HEK293 (cell line): ENCODE data around the gene IKZF4.

Experiments
- GLIS1 ChIP-seq: fragments of 450-650 bp; formaldehyde crosslinking; IDR thresholded peaks from 2 replicates; pipeline ENCODE4 v1.5.1; 2016; ENCODE audit warnings: missing biosample characterization, missing genetic modification characterization
- IKZF3 ChIP-seq: fragments of 450-650 bp; IDR thresholded peaks from 2 replicates; pipeline ENCODE4 v1.5.0; 2018; ENCODE audit warnings: missing biosample characterization, mild to moderate bottlenecking, missing genetic modification characterization, moderate library complexity
- MYNN ChIP-seq: fragments of 450-650 bp; formaldehyde crosslinking; IDR thresholded peaks from 2 replicates; pipeline ENCODE4 v1.5.1; 2016; ENCODE audit warnings: missing biosample characterization, missing genetic modification characterization, borderline replicate concordance
- MZF1 ChIP-seq: fragments of 450-650 bp; formaldehyde crosslinking; IDR thresholded peaks from 2 replicates; pipeline ENCODE4 v1.5.1; 2017; ENCODE audit warnings: missing biosample characterization, missing genetic modification characterization, borderline replicate concordance
- REPIN1 ChIP-seq: fragments of 450-650 bp; formaldehyde crosslinking; IDR thresholded peaks from 2 replicates; pipeline ENCODE4 v1.5.1; 2017; ENCODE audit warnings: missing biosample characterization, missing genetic modification characterization, low read depth
- SP2 ChIP-seq: fragments of 450-650 bp; formaldehyde crosslinking; IDR thresholded peaks from 2 replicates; pipeline ENCODE4 v1.5.1; 2016; ENCODE audit warnings: missing biosample characterization, missing genetic modification characterization
- YY1 ChIP-seq: fragments of 450-650 bp; formaldehyde crosslinking; IDR thresholded peaks from 2 replicates; pipeline ENCODE4 v1.5.1; 2018; ENCODE audit warnings: missing biosample characterization, missing genetic modification characterization
- ZBTB17 ChIP-seq: fragments of 450-650 bp; formaldehyde crosslinking; IDR thresholded peaks from 2 replicates; pipeline ENCODE4 v1.5.1; 2016; ENCODE audit warnings: missing biosample characterization, missing genetic modification characterization
- ZBTB20 ChIP-seq: fragments of 450-650 bp; formaldehyde crosslinking; IDR thresholded peaks from 2 replicates; pipeline ENCODE4 v1.5.1; 2016; ENCODE audit warnings: missing biosample characterization, missing genetic modification characterization
- ZBTB48 ChIP-seq: fragments of 450-650 bp; formaldehyde crosslinking; IDR thresholded peaks from 2 replicates; pipeline ENCODE4 v1.5.1; 2016; ENCODE audit warnings: missing biosample characterization, missing genetic modification characterization
- ZFP41 ChIP-seq: fragments of 450-650 bp; formaldehyde crosslinking; IDR thresholded peaks from 2 replicates; pipeline ENCODE4 v1.5.1; 2016; ENCODE audit warnings: missing biosample characterization, missing genetic modification characterization, borderline replicate concordance
- ZNF146 ChIP-seq: fragments of 450-650 bp; formaldehyde crosslinking; IDR thresholded peaks from 2 replicates; pipeline ENCODE4 v1.5.1; 2016; ENCODE audit warnings: missing biosample characterization, missing genetic modification characterization
- ZNF239 ChIP-seq: fragments of 450-650 bp; formaldehyde crosslinking; IDR thresholded peaks from 2 replicates; pipeline ENCODE4 v1.5.1; 2016; ENCODE audit warnings: missing biosample characterization, missing genetic modification characterization
- ZNF311 ChIP-seq: fragments of 450-650 bp; formaldehyde crosslinking; IDR thresholded peaks from 2 replicates; pipeline ENCODE4 v1.5.1; 2017; ENCODE audit warnings: missing biosample characterization, missing genetic modification characterization, borderline replicate concordance
- ZNF37A ChIP-seq: fragments of 450-650 bp; IDR thresholded peaks from 2 replicates; pipeline ENCODE4 v1.5.1; 2018; ENCODE audit warnings: missing biosample characterization, missing genetic modification characterization
- ZNF394 ChIP-seq: fragments of 450-650 bp; formaldehyde crosslinking; IDR thresholded peaks from 2 replicates; pipeline ENCODE4 v1.5.1; 2016; ENCODE audit warnings: missing biosample characterization, missing genetic modification characterization, mild to moderate bottlenecking, moderate library complexity, borderline replicate concordance
- ZNF433 ChIP-seq: fragments of 450-650 bp; formaldehyde crosslinking; IDR thresholded peaks from 2 replicates; pipeline ENCODE4 v1.5.1; 2016; ENCODE audit warnings: missing biosample characterization, missing genetic modification characterization, low read depth
- ZNF488 ChIP-seq: fragments of 450-650 bp; formaldehyde crosslinking; IDR thresholded peaks from 2 replicates; pipeline ENCODE4 v1.5.1; 2016; ENCODE audit warnings: missing biosample characterization, missing genetic modification characterization
- ZNF530 ChIP-seq: fragments of 450-650 bp; formaldehyde crosslinking; IDR thresholded peaks from 2 replicates; pipeline ENCODE4 v1.5.1; 2016; ENCODE audit warnings: low read depth, missing biosample characterization, missing genetic modification characterization
- ZNF777 ChIP-seq: fragments of 450-650 bp; formaldehyde crosslinking; IDR thresholded peaks from 2 replicates; pipeline ENCODE4 v1.5.1; 2017; ENCODE audit warnings: missing biosample characterization, missing genetic modification characterization, borderline replicate concordance
- ZNF830 ChIP-seq: fragments of 450-650 bp; IDR thresholded peaks from 2 replicates; pipeline ENCODE4 v1.5.0; 2018; ENCODE audit warnings: missing biosample characterization, missing genetic modification characterization, low read depth, mild to moderate bottlenecking, moderate library complexity
- TF ChIP-seq, protein P1 (sequence below): fragments of 450-650 bp; formaldehyde crosslinking; IDR thresholded peaks from 2 replicates; pipeline ENCODE4 v1.5.1; 2017; ENCODE audit warnings: missing biosample characterization, missing genetic modification characterization
- TF ChIP-seq, protein P2 (sequence below): fragments of 450-650 bp; formaldehyde crosslinking; IDR thresholded peaks from 2 replicates; pipeline ENCODE4 v1.5.1; 2017; ENCODE audit warnings: missing biosample characterization, missing genetic modification characterization
- TF ChIP-seq, protein P3 (sequence below): fragments of 450-650 bp; formaldehyde crosslinking; IDR thresholded peaks from 2 replicates; pipeline ENCODE4 v1.5.1; 2016; ENCODE audit warnings: missing biosample characterization, missing genetic modification characterization
- TF ChIP-seq, protein P4 (sequence below): fragments of 450-650 bp; formaldehyde crosslinking; conservative IDR thresholded peaks from 2 replicates; pipeline ENCODE4 v1.5.1; 2016; ENCODE audit warnings: low read depth, missing biosample characterization, missing genetic modification characterization

IKZF4 gene

GRCh38 chr12:56007564-56008559, 13.0 kb upstream of the IKZF4 start (continued):
- TF ChIP-seq ZNF830 (no peak), MZF1 (tag by site-specific recombination) (no peak), ZBTB20 (tag by site-specific recombination) (peak; percentile 50; the same call in 1 of the 2 replicates), ZNF777 (tag by site-specific recombination) (no peak), ZNF146 (tag by site-specific recombination) (no peak), ZBTB48 (tag by site-specific recombination) (peak; percentile 86), MYNN (tag by site-specific recombination) (no peak), SP2 (tag by site-specific recombination) (peak; percentile 11; the same call in 1 of the 2 replicates), ZNF394 (tag by site-specific recombination) (no peak), ZNF311 (tag by site-specific recombination) (no peak), ZFP41 (tag by site-specific recombination) (no peak), ZNF488 (no peak), REPIN1 (tag by site-specific recombination) (no peak), ZBTB17 (tag by site-specific recombination) (peak; percentile 57; the same call in 1 of the 2 replicates), GLIS1 (tag by site-specific recombination) (no peak), IKZF3 (tag by site-specific recombination) (no peak), ZNF433 (tag by site-specific recombination) (no peak), ZNF239 (no peak), ZNF530 (tag by site-specific recombination) (no peak), YY1 (no peak), ZNF37A (tag by site-specific recombination) (no peak)
- TF ChIP-seq, protein P1, sequence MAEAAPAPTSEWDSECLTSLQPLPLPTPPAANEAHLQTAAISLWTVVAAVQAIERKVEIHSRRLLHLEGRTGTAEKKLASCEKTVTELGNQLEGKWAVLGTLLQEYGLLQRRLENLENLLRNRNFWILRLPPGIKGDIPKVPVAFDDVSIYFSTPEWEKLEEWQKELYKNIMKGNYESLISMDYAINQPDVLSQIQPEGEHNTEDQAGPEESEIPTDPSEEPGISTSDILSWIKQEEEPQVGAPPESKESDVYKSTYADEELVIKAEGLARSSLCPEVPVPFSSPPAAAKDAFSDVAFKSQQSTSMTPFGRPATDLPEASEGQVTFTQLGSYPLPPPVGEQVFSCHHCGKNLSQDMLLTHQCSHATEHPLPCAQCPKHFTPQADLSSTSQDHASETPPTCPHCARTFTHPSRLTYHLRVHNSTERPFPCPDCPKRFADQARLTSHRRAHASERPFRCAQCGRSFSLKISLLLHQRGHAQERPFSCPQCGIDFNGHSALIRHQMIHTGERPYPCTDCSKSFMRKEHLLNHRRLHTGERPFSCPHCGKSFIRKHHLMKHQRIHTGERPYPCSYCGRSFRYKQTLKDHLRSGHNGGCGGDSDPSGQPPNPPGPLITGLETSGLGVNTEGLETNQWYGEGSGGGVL (tag by site-specific recombination): peak; percentile 98; the same call in 1 of the 2 replicates
- TF ChIP-seq, protein P2, sequence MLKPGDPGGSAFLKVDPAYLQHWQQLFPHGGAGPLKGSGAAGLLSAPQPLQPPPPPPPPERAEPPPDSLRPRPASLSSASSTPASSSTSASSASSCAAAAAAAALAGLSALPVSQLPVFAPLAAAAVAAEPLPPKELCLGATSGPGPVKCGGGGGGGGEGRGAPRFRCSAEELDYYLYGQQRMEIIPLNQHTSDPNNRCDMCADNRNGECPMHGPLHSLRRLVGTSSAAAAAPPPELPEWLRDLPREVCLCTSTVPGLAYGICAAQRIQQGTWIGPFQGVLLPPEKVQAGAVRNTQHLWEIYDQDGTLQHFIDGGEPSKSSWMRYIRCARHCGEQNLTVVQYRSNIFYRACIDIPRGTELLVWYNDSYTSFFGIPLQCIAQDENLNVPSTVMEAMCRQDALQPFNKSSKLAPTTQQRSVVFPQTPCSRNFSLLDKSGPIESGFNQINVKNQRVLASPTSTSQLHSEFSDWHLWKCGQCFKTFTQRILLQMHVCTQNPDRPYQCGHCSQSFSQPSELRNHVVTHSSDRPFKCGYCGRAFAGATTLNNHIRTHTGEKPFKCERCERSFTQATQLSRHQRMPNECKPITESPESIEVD (tag by site-specific recombination): no peak
- TF ChIP-seq, protein P3, sequence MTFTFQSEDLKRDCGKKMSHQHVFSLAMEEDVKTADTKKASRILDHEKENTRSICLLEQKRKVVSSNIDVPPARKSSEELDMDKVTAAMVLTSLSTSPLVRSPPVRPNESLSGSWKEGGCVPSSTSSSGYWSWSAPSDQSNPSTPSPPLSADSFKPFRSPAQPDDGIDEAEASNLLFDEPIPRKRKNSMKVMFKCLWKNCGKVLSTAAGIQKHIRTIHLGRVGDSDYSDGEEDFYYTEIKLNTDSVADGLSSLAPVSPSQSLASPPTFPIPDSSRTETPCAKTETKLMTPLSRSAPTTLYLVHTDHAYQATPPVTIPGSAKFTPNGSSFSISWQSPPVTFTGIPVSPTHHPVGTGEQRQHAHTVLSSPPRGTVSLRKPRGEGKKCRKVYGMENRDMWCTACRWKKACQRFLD (tag by site-specific recombination): no peak
- TF ChIP-seq, protein P4, sequence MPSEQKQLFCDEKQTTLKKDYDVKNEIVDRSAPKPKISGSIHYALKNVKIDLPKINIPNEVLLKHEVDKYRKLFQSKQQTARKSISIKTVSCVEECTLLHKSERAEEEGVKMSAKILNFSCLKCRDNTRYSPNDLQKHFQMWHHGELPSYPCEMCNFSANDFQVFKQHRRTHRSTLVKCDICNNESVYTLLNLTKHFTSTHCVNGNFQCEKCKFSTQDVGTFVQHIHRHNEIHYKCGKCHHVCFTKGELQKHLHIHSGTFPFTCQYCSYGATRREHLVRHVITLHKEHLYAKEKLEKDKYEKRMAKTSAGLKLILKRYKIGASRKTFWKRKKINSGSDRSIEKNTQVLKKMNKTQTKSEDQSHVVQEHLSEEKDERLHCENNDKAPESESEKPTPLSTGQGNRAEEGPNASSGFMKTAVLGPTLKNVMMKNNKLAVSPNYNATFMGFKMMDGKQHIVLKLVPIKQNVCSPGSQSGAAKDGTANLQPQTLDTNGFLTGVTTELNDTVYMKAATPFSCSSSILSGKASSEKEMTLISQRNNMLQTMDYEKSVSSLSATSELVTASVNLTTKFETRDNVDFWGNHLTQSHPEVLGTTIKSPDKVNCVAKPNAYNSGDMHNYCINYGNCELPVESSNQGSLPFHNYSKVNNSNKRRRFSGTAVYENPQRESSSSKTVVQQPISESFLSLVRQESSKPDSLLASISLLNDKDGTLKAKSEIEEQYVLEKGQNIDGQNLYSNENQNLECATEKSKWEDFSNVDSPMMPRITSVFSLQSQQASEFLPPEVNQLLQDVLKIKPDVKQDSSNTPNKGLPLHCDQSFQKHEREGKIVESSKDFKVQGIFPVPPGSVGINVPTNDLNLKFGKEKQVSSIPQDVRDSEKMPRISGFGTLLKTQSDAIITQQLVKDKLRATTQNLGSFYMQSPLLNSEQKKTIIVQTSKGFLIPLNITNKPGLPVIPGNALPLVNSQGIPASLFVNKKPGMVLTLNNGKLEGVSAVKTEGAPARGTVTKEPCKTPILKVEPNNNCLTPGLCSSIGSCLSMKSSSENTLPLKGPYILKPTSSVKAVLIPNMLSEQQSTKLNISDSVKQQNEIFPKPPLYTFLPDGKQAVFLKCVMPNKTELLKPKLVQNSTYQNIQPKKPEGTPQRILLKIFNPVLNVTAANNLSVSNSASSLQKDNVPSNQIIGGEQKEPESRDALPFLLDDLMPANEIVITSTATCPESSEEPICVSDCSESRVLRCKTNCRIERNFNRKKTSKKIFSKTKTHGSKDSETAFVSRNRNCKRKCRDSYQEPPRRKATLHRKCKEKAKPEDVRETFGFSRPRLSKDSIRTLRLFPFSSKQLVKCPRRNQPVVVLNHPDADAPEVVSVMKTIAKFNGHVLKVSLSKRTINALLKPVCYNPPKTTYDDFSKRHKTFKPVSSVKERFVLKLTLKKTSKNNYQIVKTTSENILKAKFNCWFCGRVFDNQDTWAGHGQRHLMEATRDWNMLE (tag by site-specific recombination): no peak
